Posterior cingulate gyrus (tissue), 11 donors: ENCODE data around the gene SWSAP1.
A peak's percentile ranks its signal among the peaks of the same experiment; 100 is the strongest.
"Not testable (repeated sequence)": the region's sequence is repeated elsewhere in the genome, so short reads cannot be mapped to it uniquely, and the experiment has no call there.

Source experiments
- DNase-seq, 10 donors: peaks; one replicate each; pipeline versions ENCODE4 v3.0.0 to v3.0.0-alpha.2; 2020 to 2021; ENCODE audit warnings: mixed read lengths in 3 of 10
- intact Hi-C: fragments of 100-400 bp; cut with DNase I; formaldehyde crosslinking; loops from one replicate; pipeline ENCODE4 v1.15.1; 2023

SWSAP1 gene

GRCh38 chr19:11374433-11375142, at the start of gene SWSAP1:
SWSAP1 (plus strand) TSS chr19:11374666; CDS start chr19:11374681, 15 bp downstream.
- DNase-seq = peak; percentile 95 to 100 (median 98)
- intact Hi-C loops = no loop called here

- intact Hi-C loops = no loop called here
- DNase-seq = peak in 1 of 10 donors; percentile 46
Observed at GRCh38 chr19:11324748-11325389, 49.6 kb upstream of the SWSAP1 start.

- intact Hi-C loops = no loop called here
- peak in 1 of 10 donors; percentile 16 for DNase-seq
Observed at GRCh38 chr19:11325544-11325943, 48.9 kb upstream of the SWSAP1 start.

- intact Hi-C loops = no loop called here
- peak in 1 of 10 donors; percentile 36 for DNase-seq
Observed at GRCh38 chr19:11330127-11330526, 44.3 kb upstream of the SWSAP1 start.

GRCh38 chr19:11331502-11331901, 43.0 kb upstream of the SWSAP1 start:
- intact Hi-C loops = no loop called here
- DNase-seq = no peak

GRCh38 chr19:11332822-11333221, 41.6 kb upstream of the SWSAP1 start:
- DNase-seq = peak in 1 of 10 donors; percentile 12
- intact Hi-C loops = no loop called here

GRCh38 chr19:11333838-11334237, 40.6 kb upstream of the SWSAP1 start:
- intact Hi-C loops = not testable (repeated sequence)
- DNase-seq = peak in 1 of 10 donors; percentile 35

GRCh38 chr19:11335449-11336146, 38.9 kb upstream of the SWSAP1 start:
- DNase-seq = peak in 1 of 10 donors; percentile 59
- intact Hi-C loops = no loop called here

- peak in 1 of 10 donors; percentile 38 for DNase-seq
Observed at GRCh38 chr19:11337080-11337479, 37.4 kb upstream of the SWSAP1 start.

GRCh38 chr19:11338121-11338520, 36.3 kb upstream of the SWSAP1 start:
- DNase-seq = peak in 1 of 10 donors; percentile 55
- intact Hi-C loops = no loop called here

More at GRCh38 chr19:11337080-11337479, 37.4 kb upstream of the SWSAP1 start:
- intact Hi-C loops = no loop called here

GRCh38 chr19:11338569-11339253, 35.8 kb upstream of the SWSAP1 start:
- DNase-seq = peak in 1 of 10 donors; percentile 78
- intact Hi-C loops = no loop called here

GRCh38 chr19:11339254-11340098, 35.0 kb upstream of the SWSAP1 start, which contains the start of gene RAB3D:
RAB3D (minus strand) TSS chr19:11339657; CDS start chr19:11337399, 2,258 bp downstream.
- intact Hi-C loops = no loop called here
- peak; percentile 79 to 98 (median 90) for DNase-seq

GRCh38 chr19:11340099-11340467, 34.4 kb upstream of the SWSAP1 start:
- intact Hi-C loops, DNase-seq: not testable (repeated sequence)

GRCh38 chr19:11342429-11342828, 32.0 kb upstream of the SWSAP1 start:
- intact Hi-C loops = no loop called here

GRCh38 chr19:11345122-11345803, 29.2 kb upstream of the SWSAP1 start:
- intact Hi-C loops = no loop called here

More at GRCh38 chr19:11342429-11342828, 32.0 kb upstream of the SWSAP1 start:
- no peak for DNase-seq

GRCh38 chr19:11346104-11346940, 28.1 kb upstream of the SWSAP1 start, which contains the start of the genes CCDC159 and TMEM205:
CCDC159 (plus strand) TSS chr19:11346519; CDS start chr19:11346607, 88 bp downstream.
TMEM205 (minus strand) TSS chr19:11346268; CDS start chr19:11345619, 649 bp downstream.
- intact Hi-C loops = no loop called here
- peak; percentile 97 to 100 (median 99) for DNase-seq

More at GRCh38 chr19:11345122-11345803, 29.2 kb upstream of the SWSAP1 start:
- DNase-seq = no peak

GRCh38 chr19:11347546-11348039, 26.9 kb upstream of the SWSAP1 start:
- intact Hi-C loops = no loop called here
- DNase-seq = no peak

- intact Hi-C loops = no loop called here
- no peak for DNase-seq
Observed at GRCh38 chr19:11349171-11349570, 25.3 kb upstream of the SWSAP1 start.
